Measurements from ENCODE around the gene ZFPL1. TPM values are rescaled to one million over a fixed set of nuclear protein-coding genes. Genes with fewer than 3 reads are reported as not detected.

ZFPL1 gene
- total and polyA plus RNA-seq, 10 of the 15 experiments (the other 5 are each of a cell fraction or from before 2014, with no cell fraction given), result 2.2 to 37.8 (median 27.0) TPM

DNA sequence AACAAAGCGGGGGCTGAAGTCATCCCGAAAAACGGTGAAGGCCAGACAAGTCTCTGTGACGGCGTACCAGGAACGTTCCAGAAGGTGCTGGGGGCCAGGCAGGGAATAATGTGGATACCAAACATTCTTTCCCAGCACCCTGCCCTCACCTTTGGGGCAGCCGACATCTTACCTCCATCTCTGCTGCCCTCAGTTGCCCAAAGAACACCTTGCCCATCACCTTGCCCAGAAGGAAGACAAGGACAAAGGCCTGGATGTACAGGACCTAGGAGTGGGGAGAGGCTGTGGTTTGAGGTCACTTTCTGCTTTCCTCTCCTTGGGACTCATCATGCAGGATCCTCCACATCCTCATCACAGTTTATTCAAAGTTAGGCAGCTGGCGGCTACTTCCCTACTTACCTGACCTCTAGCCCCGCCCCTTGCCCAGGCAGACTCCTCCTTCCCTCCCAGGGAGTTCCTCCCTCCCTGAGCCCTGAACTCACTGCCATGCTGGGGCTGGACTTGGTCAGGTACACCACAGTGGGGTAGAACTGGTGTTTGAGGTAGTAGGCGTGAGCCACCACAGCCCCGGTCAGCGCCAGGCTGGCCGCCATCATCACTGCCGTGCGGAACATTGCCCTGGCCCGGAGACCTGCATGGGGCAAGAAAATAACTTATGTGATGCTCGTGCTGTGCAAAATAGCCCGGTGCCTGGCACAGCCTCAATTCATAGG lies 49.1 kb downstream of the ZFPL1 start:
- ATAC-seq (peak; percentile 56), DNase-seq (ENCODE audit: low read depth, low spot score) (no peak), FAIRE-seq (peak; percentile 57)
- Histone ChIP-seq H3K79me2 (ENCODE audit: control insufficient read depth, insufficient read depth, low read length) (peaks cover 44% of the 10 kb centered on the region), H4K20me1 (ENCODE audit: control insufficient read depth, insufficient read depth) (0 out of 2 replicates have a peak, but pooled peaks cover 4% of the 10 kb centered on the region), H3K36me3 (ENCODE audit: control insufficient read depth in 2 of 2, insufficient read depth in 2 of 2, low read length in 1 of 2) (peaks cover 15 to 27% of the 10 kb centered on the region in 2 experiments), H2AFZ (ENCODE audit: control insufficient read depth, low read depth, low read length) (peak overlapping the region; percentile 8; the same call in 1 of the 2 replicates), H3K27ac (ENCODE audit: control insufficient read depth, insufficient read depth) (peak overlapping the region; percentile 99), H3K4me2 (ENCODE audit: control insufficient read depth, insufficient read depth) (peak overlapping the region; percentile 98), H3K9me3 (replicated peaks; ENCODE audit: control insufficient read depth, insufficient read depth, low read length) (no peaks in the 10 kb centered on the region), H3K9ac (ENCODE audit: control insufficient read depth, insufficient read depth, low read length) (peak overlapping the region; percentile 96), H3K27me3 (replicated peaks in 1 of 2; ENCODE audit: control insufficient read depth in 2 of 2, insufficient read depth in 2 of 2, low read length in 1 of 2) (no peaks in the 10 kb centered on the region), H3K4me3 (peak overlapping the region; percentile 99), H3K4me1 (ENCODE audit: control insufficient read depth, insufficient read depth, low read length) (peaks cover 21% of the 10 kb centered on the region)
- POLR2A ChIA-PET, result interaction anchor here (0.9 to 3.1 kb wide), 5 partner anchors 8 to 49 kb away, joined by 3 to 16 read pairs (median 3); partner anchors contain the start of genes FAU, MRPL49 and TM7SF2
- 2% methylated on average over 18 of the region's 18 CpGs for WGBS (ENCODE audit: insufficient coverage, insufficient replicate concordance, low lambda C conversion rate, missing lambda C conversion rate)
- in situ Hi-C loops (cut with MboI), result no loop called here
- CTCF ChIA-PET, result interaction anchor here (0.7 to 6.7 kb wide), 3 partner anchors 12 to 47 kb away, joined by 3 to 40 read pairs (median 29); partner anchors contain the start of genes FAU, MRPL49 and TM7SF2
- SMC1A ChIA-PET (ENCODE audit: uncharacterized antibody, unreplicated experiment), result interaction anchor here (2.4 kb wide), 1 partner anchor 9 kb away, joined by 8 read pairs; no protein-coding TSS in a partner anchor
- intact Hi-C loops (cut with micrococcal nuclease; ENCODE audit: unreplicated experiment), result loop anchor here (5.0 to 10.0 kb wide), 2 partner anchors 49 to 122 kb away; partner anchors contain the start of gene CAPN1
- RAD21 ChIA-PET (ENCODE audit: unreplicated experiment), result interaction anchor here (0.5 to 0.9 kb wide), 2 partner anchors 49 to 794 kb away, joined by 3 read pairs; partner anchors contain the start of gene CAPN1
- BruUV-seq (replicated peaks), result TSS peak; percentile 62
- TF ChIP-seq CHD1 (IDR thresholded peaks at IDR 0.05; ENCODE audit: low read depth, low read length) (no peak), RCOR1 (conservative IDR thresholded peaks at IDR 0.05; ENCODE audit: low read depth, low read length) (no peak), SPI1 (IDR thresholded peaks at IDR 0.05; ENCODE audit: borderline replicate concordance, insufficient read depth, low read depth, low read length) (peak; percentile 60; the same call in 1 of the 2 replicates), POLR2AphosphoS2 (IDR thresholded peaks at IDR 0.05; ENCODE audit: low read depth, low read length) (peak; percentile 58; the same call in 1 of the 2 replicates), MEF2A (IDR thresholded peaks at IDR 0.05; ENCODE audit: insufficient read depth, low read depth, low read length) (no peak), POLR2A (IDR thresholded peaks at IDR 0.05; ENCODE audit: low read depth, low read length) (peak; percentile 74; the same call in 1 of the 2 replicates), HDGF (IDR thresholded peaks at IDR 0.05) (0 out of 2 replicates have a peak, but pooled peaks have one; percentile 24), SUPT20H (IDR thresholded peaks at IDR 0.05; ENCODE audit: borderline replicate concordance, control insufficient read depth, low read depth, low read length) (no peak), GATAD2B (conservative IDR thresholded peaks at IDR 0.05; ENCODE audit: low read depth) (no peak), POU2F2 (IDR thresholded peaks at IDR 0.05; ENCODE audit: borderline replicate concordance, low read depth, low read length) (no peak), BHLHE40 (IDR thresholded peaks at IDR 0.05; ENCODE audit: borderline replicate concordance in 1 of 2, low read depth in 2 of 2, low read length in 1 of 2) (no peak), HCFC1 (IDR thresholded peaks at IDR 0.05; ENCODE audit: low read length) (no peak), ETV6 (conservative IDR thresholded peaks at IDR 0.05 in 1 of 2, IDR thresholded peaks at IDR 0.05 in 1 of 2; ENCODE audit: borderline replicate concordance in 1 of 2, low read depth in 1 of 2) (no peak), KLF5 (IDR thresholded peaks at IDR 0.05; ENCODE audit: partially characterized antibody) (no peak), SMAD1 (IDR thresholded peaks at IDR 0.05; ENCODE audit: low read depth, partially characterized antibody) (no peak), SMAD5 (IDR thresholded peaks at IDR 0.05; ENCODE audit: low read depth) (no peak), PAX5 (IDR thresholded peaks at IDR 0.05; ENCODE audit: borderline replicate concordance, low read depth, low read length) (no peak)
- TF ChIP-seq, protein P1, sequence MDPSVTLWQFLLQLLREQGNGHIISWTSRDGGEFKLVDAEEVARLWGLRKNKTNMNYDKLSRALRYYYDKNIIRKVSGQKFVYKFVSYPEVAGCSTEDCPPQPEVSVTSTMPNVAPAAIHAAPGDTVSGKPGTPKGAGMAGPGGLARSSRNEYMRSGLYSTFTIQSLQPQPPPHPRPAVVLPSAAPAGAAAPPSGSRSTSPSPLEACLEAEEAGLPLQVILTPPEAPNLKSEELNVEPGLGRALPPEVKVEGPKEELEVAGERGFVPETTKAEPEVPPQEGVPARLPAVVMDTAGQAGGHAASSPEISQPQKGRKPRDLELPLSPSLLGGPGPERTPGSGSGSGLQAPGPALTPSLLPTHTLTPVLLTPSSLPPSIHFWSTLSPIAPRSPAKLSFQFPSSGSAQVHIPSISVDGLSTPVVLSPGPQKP (IDR thresholded peaks at IDR 0.05; ENCODE audit: low read depth, low read length), result no peak
- TF ChIP-seq, protein P2, sequence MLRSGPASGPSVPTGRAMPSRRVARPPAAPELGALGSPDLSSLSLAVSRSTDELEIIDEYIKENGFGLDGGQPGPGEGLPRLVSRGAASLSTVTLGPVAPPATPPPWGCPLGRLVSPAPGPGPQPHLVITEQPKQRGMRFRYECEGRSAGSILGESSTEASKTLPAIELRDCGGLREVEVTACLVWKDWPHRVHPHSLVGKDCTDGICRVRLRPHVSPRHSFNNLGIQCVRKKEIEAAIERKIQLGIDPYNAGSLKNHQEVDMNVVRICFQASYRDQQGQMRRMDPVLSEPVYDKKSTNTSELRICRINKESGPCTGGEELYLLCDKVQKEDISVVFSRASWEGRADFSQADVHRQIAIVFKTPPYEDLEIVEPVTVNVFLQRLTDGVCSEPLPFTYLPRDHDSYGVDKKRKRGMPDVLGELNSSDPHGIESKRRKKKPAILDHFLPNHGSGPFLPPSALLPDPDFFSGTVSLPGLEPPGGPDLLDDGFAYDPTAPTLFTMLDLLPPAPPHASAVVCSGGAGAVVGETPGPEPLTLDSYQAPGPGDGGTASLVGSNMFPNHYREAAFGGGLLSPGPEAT (IDR thresholded peaks at IDR 0.05; ENCODE audit: low read depth), result no peak
- TF ChIP-seq, protein P3, sequence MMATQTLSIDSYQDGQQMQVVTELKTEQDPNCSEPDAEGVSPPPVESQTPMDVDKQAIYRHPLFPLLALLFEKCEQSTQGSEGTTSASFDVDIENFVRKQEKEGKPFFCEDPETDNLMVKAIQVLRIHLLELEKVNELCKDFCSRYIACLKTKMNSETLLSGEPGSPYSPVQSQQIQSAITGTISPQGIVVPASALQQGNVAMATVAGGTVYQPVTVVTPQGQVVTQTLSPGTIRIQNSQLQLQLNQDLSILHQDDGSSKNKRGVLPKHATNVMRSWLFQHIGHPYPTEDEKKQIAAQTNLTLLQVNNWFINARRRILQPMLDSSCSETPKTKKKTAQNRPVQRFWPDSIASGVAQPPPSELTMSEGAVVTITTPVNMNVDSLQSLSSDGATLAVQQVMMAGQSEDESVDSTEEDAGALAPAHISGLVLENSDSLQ (IDR thresholded peaks at IDR 0.05), result no peak

Data from GM12878 (cell line).